K562 (cell line): ENCODE data around the gene HSDL1. TPM values are rescaled to one million over a fixed set of nuclear protein-coding genes. Genes with fewer than 3 reads are reported as not detected.

Experiments
- BDP1 ChIP-seq: IDR thresholded peaks from 3 replicates; pipeline ENCODE4 v1.6.1; 2011; ENCODE audit not compliant: insufficient read length, insufficient read depth
- CBFA2T2 ChIP-seq: fragments of 450-650 bp; conservative IDR thresholded peaks from 2 replicates; pipeline ENCODE4 v1.6.1; 2017; ENCODE audit warnings: mild to moderate bottlenecking
- CBX1 ChIP-seq: sonication (generic); IDR thresholded peaks from 2 replicates; pipeline ENCODE4 v1.6.1; 2016; ENCODE audit warnings: antibody characterized with exemption, low read depth, mild to moderate bottlenecking
- CCAR2 ChIP-seq: fragments of 200-400 bp; formaldehyde crosslinking; IDR thresholded peaks from 2 replicates; pipeline ENCODE4 v1.6.1; 2017; ENCODE audit warnings: mild to moderate bottlenecking, low read depth, low read length
- CEBPG ChIP-seq, 3 experiments: fragments of 200-800 bp in 1 of 3; sonication (Bioruptor generic) in 1 of 3; sonication (generic) in 1 of 3; formaldehyde crosslinking in 1 of 3; IDR thresholded peaks in 2 of 3; conservative IDR thresholded peaks in 1 of 3; 2 replicates each; pipeline versions ENCODE4 v1.6.1 to v1.8.0; 2016 to 2022; ENCODE audit warnings: missing compliant biosample characterization in 2 of 3, missing genetic modification characterization in 2 of 3, mild to moderate bottlenecking in 1 of 3, missing genetic modification reagents in 1 of 3
- CTCFL ChIP-seq: IDR thresholded peaks from 2 replicates; pipeline ENCODE4 v1.6.1; 2011; ENCODE audit warnings: borderline replicate concordance, low read depth, mild to moderate bottlenecking, moderate library complexity, low read length; ENCODE audit not compliant: insufficient read depth, poor library complexity, severe bottlenecking
- GATAD2B ChIP-seq: fragments of 450-650 bp; IDR thresholded peaks from 2 replicates; pipeline ENCODE4 v1.6.1; 2017; ENCODE audit warnings: mild to moderate bottlenecking, borderline replicate concordance
- HDAC2 ChIP-seq: fragments of 450-650 bp; IDR thresholded peaks from 2 replicates; pipeline ENCODE4 v1.6.1; 2016; ENCODE audit warnings: mild to moderate bottlenecking
- HINFP ChIP-seq: fragments of 450-650 bp; conservative IDR thresholded peaks from 2 replicates; pipeline ENCODE4 v1.6.1; 2016; ENCODE audit warnings: missing genetic modification characterization, low read depth, mild to moderate bottlenecking, control low read depth, missing compliant biosample characterization
- KLF10 ChIP-seq: fragments of 250-450 bp; sonication (Bioruptor Pico); IDR thresholded peaks from 2 replicates; pipeline ENCODE4 v1.6.1; 2021; ENCODE audit warnings: matching md5 sums
- OTX1 ChIP-seq: fragments of 450-650 bp; formaldehyde crosslinking; IDR thresholded peaks from 2 replicates; pipeline ENCODE4 v1.4.0; 2022; ENCODE audit warnings: mild to moderate bottlenecking
- RBM25 ChIP-seq: fragments of 200-400 bp; formaldehyde crosslinking; IDR thresholded peaks from 2 replicates; pipeline ENCODE4 v1.6.1; 2018; ENCODE audit warnings: low read length, low read depth, moderate library complexity; ENCODE audit not compliant: severe bottlenecking
- SMAD1 ChIP-seq: fragments of 150-350 bp; IDR thresholded peaks from 2 replicates; pipeline ENCODE4 v1.6.1; 2014; ENCODE audit warnings: low read length, low read depth; ENCODE audit not compliant: partially characterized antibody
- SRSF7 ChIP-seq: fragments of 200-400 bp; formaldehyde crosslinking; optimal IDR thresholded peaks from 2 replicates; pipeline ENCODE3; 2017; ENCODE audit warnings: mild to moderate bottlenecking, low read depth, low read length
- YBX1 ChIP-seq: fragments of 450-650 bp; IDR thresholded peaks from 2 replicates; pipeline ENCODE4 v1.7.1; 2016; ENCODE audit warnings: mild to moderate bottlenecking
- ZBTB17 ChIP-seq: fragments of 450-650 bp; formaldehyde crosslinking; IDR thresholded peaks from 2 replicates; pipeline ENCODE4 v1.4.0; 2020; ENCODE audit warnings: mild to moderate bottlenecking
- ZBTB49 ChIP-seq: sonication (generic); formaldehyde crosslinking; IDR thresholded peaks from 2 replicates; pipeline ENCODE4 v1.8.0; 2022; ENCODE audit warnings: missing genetic modification reagents, mild to moderate bottlenecking, borderline replicate concordance
- ZC3H4 ChIP-seq: sonication (generic); formaldehyde crosslinking; IDR thresholded peaks from 2 replicates; pipeline ENCODE4 v1.9.0; 2021; ENCODE audit warnings: missing genetic modification reagents, borderline replicate concordance
- ZEB2 ChIP-seq: fragments of 450-650 bp; IDR thresholded peaks from 2 replicates; pipeline ENCODE4 v1.6.1; 2016
- ZKSCAN3 ChIP-seq: fragments of 250-450 bp; sonication (Bioruptor Pico); IDR thresholded peaks from 2 replicates; pipeline ENCODE4 v1.4.0; 2020
- ZNF24 ChIP-seq: fragments of 450-650 bp; IDR thresholded peaks from 2 replicates; pipeline ENCODE4 v1.6.1; 2016
- polyA plus RNA-seq, 8 experiments: library from polyadenylated mRNA; depleted of rRNA in 4 of 8; stranded (reverse) in 5 of 8; unstranded in 3 of 8; fragments of >200 nt; fragmentation: Nextera tagmentation in 2 of 8; fragmentation: Illumina TruSeq in 1 of 8; extraction: Ambion mirVana in 2 of 8; extraction: Trizol in 1 of 8; gene quantifications; 2 replicates each; pipeline versions ENCODE4 v1.2.1 to v1.2.3, GENCODE V29; 2011 to 2014; ENCODE audit warnings: inconsistent platforms in 1 of 8, missing spikeins in 1 of 8
- total RNA-seq, 7 experiments: library from RNA; depleted of rRNA in 6 of 7; stranded (reverse); fragments of >200 nt in 6 of 7; fragmentation: Illumina TruSeq in 2 of 7; extraction: Trizol in 2 of 7; gene quantifications; 2 replicates each; pipeline versions ENCODE4 v1.2.1 to v1.2.3, GENCODE V29; 2011 to 2021; ENCODE audit warnings: low replicate concordance in 1 of 7

HSDL1 gene
- total and polyA plus RNA-seq, 9 of the 15 experiments (the other 6 are each of a cell fraction or from before 2014, with no cell fraction given) = 14.8 to 41.2 (median 27.7) TPM

- TF ChIP-seq ZBTB49 (CRISPR knock-in tag) (no peak), RBM25 (no peak), ZKSCAN3 (no peak), ZEB2 (peak; percentile 47; the same call in 1 of the 2 replicates), CCAR2 (no peak), HINFP (tag) (0 out of 2 replicates have a peak, but pooled peaks have one; percentile 13), CEBPG (CRISPR knock-in tag; IDR thresholded peaks at IDR 0.05) (peak; percentile 20; the same call in 1 of the 2 replicates), CEBPG (tag; conservative IDR thresholded peaks at IDR 0.05 in 1 of 2, IDR thresholded peaks at IDR 0.05 in 1 of 2) (no peak), CTCFL (peak; percentile 88), SMAD1 (no peak), BDP1 (no peak), YBX1 (no peak), ZC3H4 (CRISPR knock-in tag) (no peak), ZBTB17 (CRISPR knock-in tag) (no peak), KLF10 (CRISPR knock-in tag) (no peak), GATAD2B (peak; percentile 84; the same call in 1 of the 2 replicates), ZNF24 (0 out of 2 replicates have a peak, but pooled peaks have one; percentile 32), HDAC2 (peak; percentile 81), CBX1 (no peak), CBFA2T2 (peak; percentile 56), SRSF7 (no peak), OTX1 (CRISPR knock-in tag) (0 out of 2 replicates have a peak, but pooled peaks have one; percentile 29)
Measured at GRCh38 chr16:84115919-84116719, 28.9 kb downstream of the HSDL1 start (continued).
